Measurements from ENCODE around the gene SLC2A13.

- TF ChIP-seq, protein P1, sequence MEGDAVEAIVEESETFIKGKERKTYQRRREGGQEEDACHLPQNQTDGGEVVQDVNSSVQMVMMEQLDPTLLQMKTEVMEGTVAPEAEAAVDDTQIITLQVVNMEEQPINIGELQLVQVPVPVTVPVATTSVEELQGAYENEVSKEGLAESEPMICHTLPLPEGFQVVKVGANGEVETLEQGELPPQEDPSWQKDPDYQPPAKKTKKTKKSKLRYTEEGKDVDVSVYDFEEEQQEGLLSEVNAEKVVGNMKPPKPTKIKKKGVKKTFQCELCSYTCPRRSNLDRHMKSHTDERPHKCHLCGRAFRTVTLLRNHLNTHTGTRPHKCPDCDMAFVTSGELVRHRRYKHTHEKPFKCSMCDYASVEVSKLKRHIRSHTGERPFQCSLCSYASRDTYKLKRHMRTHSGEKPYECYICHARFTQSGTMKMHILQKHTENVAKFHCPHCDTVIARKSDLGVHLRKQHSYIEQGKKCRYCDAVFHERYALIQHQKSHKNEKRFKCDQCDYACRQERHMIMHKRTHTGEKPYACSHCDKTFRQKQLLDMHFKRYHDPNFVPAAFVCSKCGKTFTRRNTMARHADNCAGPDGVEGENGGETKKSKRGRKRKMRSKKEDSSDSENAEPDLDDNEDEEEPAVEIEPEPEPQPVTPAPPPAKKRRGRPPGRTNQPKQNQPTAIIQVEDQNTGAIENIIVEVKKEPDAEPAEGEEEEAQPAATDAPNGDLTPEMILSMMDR (IDR thresholded peaks at IDR 0.05), result no peak
- no peak for TF ChIP-seq POLR2A (IDR thresholded peaks at IDR 0.05)
These were observed 691 bp downstream of the SLC2A13 start for GRCh38 chr12:40105265-40105514.

Data from testis (tissue), 2 donors.